ENCODE measurements around the gene LRP4. TPM values are rescaled to one million over a fixed set of nuclear protein-coding genes. Genes with fewer than 3 reads are reported as not detected.

Gene LRP4
- total and polyA plus RNA-seq, 2 of the 8 experiments (the other 6 are each of a cell fraction or from before 2014, with no cell fraction given), result 5.4 to 22.1 TPM

DNA sequence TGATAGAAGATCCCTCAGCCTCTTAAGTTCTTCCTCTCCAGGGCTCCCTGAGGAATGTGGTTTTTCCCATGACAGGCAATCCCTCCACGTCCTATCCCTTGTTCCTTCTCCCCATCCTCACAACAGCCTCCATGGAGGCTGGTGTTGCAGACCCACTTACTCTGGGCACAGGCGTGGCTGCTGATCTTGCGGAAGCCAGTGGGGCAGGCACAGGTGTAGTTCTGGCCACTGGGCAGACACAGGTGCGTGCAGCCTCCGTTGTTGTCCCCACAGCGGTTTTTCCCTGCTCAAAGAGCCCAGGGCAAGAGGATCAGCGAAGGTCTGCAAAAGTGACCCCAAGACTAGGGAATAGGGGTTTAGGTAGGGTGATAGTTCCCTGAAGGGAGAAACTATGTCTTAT lies 29.1 kb downstream of the LRP4 start (continued):
- TF ChIP-seq BCL11A (IDR thresholded peaks at IDR 0.05; ENCODE audit: low read depth in 2 of 2, low read length in 2 of 2), result no peak
- TF ChIP-seq JUND (IDR thresholded peaks at IDR 0.05; ENCODE audit: low read length), result no peak
- TF ChIP-seq CBX5 (IDR thresholded peaks at IDR 0.05; ENCODE audit: low read depth, low read length), result no peak
- TF ChIP-seq SAP30 (IDR thresholded peaks at IDR 0.05; ENCODE audit: insufficient read depth, insufficient replicate concordance, low read length), result no peak
- TF ChIP-seq ASH2L (IDR thresholded peaks at IDR 0.05; ENCODE audit: low read length), result no peak
- TF ChIP-seq CEBPB (IDR thresholded peaks at IDR 0.05; ENCODE audit: low read depth, low read length), result no peak
- TF ChIP-seq, protein P1, sequence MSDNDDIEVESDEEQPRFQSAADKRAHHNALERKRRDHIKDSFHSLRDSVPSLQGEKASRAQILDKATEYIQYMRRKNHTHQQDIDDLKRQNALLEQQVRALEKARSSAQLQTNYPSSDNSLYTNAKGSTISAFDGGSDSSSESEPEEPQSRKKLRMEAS (IDR thresholded peaks at IDR 0.05), result no peak
- TF ChIP-seq BRCA1 (IDR thresholded peaks at IDR 0.05; ENCODE audit: low read depth, low read length), result no peak
